IPS-20b (cell line): ENCODE data around the gene LRRC42.

Source experiments
- H3K27ac ChIP-seq: one replicate; pipeline ENCODE4 v1.5.1; 2013; ENCODE audit warnings: low read length
- H3K27me3 ChIP-seq: 2 replicates; pipeline ENCODE4 v1.6.1; 2013; ENCODE audit warnings: mild to moderate bottlenecking, low read length, inconsistent platforms; ENCODE audit not compliant: insufficient read depth
- H3K36me3 ChIP-seq: 2 replicates; pipeline ENCODE4 v1.6.1; 2013; ENCODE audit warnings: low read depth, mild to moderate bottlenecking, inconsistent platforms, low read length, moderate library complexity; ENCODE audit not compliant: insufficient read depth
- H3K4me1 ChIP-seq: 2 replicates; pipeline ENCODE4 v1.6.1; 2013; ENCODE audit warnings: mild to moderate bottlenecking, control low read depth, inconsistent platforms, low read length, moderate library complexity; ENCODE audit not compliant: insufficient read depth
- H3K4me3 ChIP-seq: 2 replicates; pipeline ENCODE4 v1.5.1; 2013; ENCODE audit warnings: mild to moderate bottlenecking, low read length, inconsistent platforms
- H3K9ac ChIP-seq: 2 replicates; pipeline ENCODE4 v1.6.1; 2013; ENCODE audit warnings: low read depth, mild to moderate bottlenecking, inconsistent platforms, low read length, moderate library complexity
- H3K9me3 ChIP-seq: 2 replicates; pipeline ENCODE4 v1.6.1; 2013; ENCODE audit warnings: mild to moderate bottlenecking, low read depth, low read length, inconsistent platforms; ENCODE audit not compliant: insufficient read depth

The LRRC42 gene

DNA sequence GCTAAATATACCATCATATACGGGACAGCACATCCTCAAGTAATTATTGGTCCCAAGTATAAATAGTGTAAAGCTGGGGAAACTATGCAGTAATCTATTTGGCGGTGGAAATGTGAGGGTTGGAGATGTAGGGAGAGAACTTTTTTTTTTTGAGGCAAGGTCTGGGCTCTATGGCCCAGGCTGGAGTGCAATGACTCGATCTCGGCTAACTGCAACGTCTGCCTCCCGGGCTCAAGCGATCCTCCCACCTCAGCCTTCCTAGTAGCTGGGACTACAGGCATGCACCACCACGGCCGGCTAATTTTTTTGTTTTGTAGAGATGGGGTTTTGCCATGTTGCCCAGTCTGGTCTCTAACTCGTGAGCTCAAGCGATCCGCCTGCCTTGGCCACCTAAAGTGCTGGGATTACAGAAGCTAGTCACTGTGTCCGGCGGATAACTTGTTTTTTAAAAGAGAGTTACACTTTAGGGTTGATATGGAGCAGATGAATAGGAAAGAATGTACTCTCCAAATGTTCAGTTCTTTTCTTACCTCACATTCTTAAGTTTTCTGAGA lies 2.6 kb upstream of the LRRC42 start:
- no peak overlapping the region for H3K9ac ChIP-seq
- H3K27ac ChIP-seq: no peak overlapping the region
- H3K4me1 ChIP-seq: peaks cover 7% of the 10 kb centered on the region; the same call in 1 of the 2 replicates

DNA sequence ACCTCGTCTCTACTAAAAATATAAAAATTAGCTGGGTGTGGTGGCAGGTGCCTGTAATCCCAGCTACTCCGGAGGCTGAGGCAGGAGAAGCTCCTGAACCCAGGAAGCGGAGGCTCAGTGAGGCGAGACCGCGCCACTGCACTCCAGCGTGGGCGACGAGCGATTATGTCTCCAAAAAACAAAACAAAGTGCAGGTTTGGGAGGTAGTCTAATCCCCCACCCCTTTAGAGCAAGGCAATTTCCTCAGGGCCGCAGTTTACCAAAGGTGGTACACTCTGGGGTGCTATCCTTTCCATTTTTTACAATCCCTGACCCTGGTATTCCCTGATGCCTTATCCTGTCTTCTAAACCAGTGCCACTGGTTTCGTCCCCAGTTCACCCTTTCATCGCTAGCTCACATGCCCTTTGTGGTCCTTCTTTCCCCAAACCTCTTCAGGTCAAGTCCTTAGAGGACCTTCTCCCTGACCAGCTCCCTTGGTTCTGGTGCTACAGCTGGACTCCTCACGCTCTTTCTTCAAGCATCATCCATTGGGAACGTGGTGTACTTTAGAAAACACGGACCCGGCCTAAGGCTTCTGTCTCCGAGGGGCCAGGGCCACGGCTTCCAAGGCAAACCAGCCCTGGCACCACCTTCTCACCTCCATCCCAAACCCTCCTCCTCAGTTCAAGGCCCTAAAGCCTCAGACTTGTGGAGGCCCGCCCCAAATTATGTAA lies 1.5 kb upstream of the LRRC42 start:
- Histone ChIP-seq H3K9me3 (no peaks in the 10 kb centered on the region), H3K4me1 (peaks cover 10% of the 10 kb centered on the region; the same call in 1 of the 2 replicates), H3K4me3 (peak overlapping the region; percentile 87), H3K27ac (no peak overlapping the region), H3K27me3 (no peaks in the 10 kb centered on the region), H3K36me3 (no peaks in the 10 kb centered on the region), H3K9ac (peak overlapping the region; percentile 70; the same call in 1 of the 2 replicates)

More for the DNA sequence above, 2.6 kb upstream of the LRRC42 start:
- Histone ChIP-seq H3K4me3 (no peak overlapping the region), H3K27me3 (no peaks in the 10 kb centered on the region), H3K36me3 (no peaks in the 10 kb centered on the region; the same call in 1 of the 2 replicates), H3K9me3 (no peaks in the 10 kb centered on the region)

DNA sequence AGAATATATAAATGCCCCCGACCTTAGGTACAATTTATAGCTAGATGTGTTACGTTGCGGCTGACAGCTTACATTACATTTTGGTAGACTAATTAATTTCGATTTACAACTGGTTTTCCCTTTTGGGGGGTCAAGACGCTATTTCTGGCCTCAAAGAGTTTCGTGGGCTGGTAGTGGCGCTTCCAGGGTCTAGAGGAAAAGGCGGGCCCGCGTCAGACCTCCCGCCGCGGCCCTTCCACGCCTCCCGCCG lies 1.0 kb upstream of the LRRC42 start:
- Histone ChIP-seq H3K4me3 (peak overlapping the region; percentile 87), H3K4me1 (peaks cover 13% of the 10 kb centered on the region; the same call in 1 of the 2 replicates), H3K27ac (no peak overlapping the region), H3K36me3 (no peaks in the 10 kb centered on the region), H3K9ac (peak overlapping the region; percentile 70; the same call in 1 of the 2 replicates), H3K9me3 (no peaks in the 10 kb centered on the region), H3K27me3 (no peaks in the 10 kb centered on the region)

DNA sequence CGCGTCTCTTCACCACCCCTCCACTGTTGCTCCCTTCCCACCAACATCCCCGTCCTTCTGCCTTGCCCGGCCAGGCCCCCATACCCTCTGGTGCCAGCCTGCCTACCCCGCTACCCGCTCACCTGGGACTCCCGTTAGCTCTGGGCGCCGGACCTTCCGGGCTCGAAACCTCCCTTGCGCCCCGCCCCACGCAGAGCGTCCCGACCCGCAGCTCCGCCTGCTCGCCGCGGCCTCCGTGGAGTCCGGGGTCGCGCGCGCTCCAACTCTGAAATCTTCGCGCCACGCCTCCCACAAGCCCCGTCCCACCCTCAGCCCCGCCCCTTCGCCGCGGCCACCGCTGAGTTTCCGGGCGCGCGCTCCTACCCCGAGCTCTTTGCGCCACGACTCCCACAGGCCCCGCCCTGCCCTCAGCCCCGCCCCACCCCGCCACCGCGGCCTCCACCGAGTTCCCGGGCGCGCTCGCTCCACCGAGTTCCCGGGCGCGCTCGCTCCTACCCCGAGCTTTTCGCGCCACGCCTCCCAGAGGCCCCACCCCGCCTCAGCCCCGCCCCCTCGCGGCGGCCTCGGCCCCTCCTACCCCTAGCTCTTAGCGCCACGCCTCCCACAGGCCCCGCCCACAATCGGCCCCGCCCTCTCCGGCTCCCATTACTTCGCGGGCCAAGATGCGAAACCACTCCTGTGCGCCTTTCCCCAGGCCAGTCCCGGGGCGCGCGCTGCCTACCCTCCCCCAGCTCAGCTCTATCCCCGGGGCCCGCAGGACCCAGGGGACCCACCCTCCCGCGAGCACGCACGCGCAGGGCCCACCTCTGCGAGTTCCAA lies 508 bp upstream of the LRRC42 start, which contains the start of gene IFT25:
IFT25 (minus strand) TSS at position 267 of the 819 bp plus-strand sequence. CDS start 5,617 bp downstream, outside the sequence.
- H3K9ac ChIP-seq: peak within 1 kb of the TSS; percentile 72; the same call in 1 of the 2 replicates
- peak within 1 kb of the TSS; percentile 27 for H3K27ac ChIP-seq
- H3K4me3 ChIP-seq: peak within 1 kb of the TSS; percentile 87
- H3K36me3 ChIP-seq: no peaks in the 10 kb centered on the region
- H3K9me3 ChIP-seq: no peaks in the 10 kb centered on the region
- H3K27me3 ChIP-seq: no peaks in the 10 kb centered on the region
- peaks cover 17% of the 10 kb centered on the region; the same call in 1 of the 2 replicates for H3K4me1 ChIP-seq

DNA sequence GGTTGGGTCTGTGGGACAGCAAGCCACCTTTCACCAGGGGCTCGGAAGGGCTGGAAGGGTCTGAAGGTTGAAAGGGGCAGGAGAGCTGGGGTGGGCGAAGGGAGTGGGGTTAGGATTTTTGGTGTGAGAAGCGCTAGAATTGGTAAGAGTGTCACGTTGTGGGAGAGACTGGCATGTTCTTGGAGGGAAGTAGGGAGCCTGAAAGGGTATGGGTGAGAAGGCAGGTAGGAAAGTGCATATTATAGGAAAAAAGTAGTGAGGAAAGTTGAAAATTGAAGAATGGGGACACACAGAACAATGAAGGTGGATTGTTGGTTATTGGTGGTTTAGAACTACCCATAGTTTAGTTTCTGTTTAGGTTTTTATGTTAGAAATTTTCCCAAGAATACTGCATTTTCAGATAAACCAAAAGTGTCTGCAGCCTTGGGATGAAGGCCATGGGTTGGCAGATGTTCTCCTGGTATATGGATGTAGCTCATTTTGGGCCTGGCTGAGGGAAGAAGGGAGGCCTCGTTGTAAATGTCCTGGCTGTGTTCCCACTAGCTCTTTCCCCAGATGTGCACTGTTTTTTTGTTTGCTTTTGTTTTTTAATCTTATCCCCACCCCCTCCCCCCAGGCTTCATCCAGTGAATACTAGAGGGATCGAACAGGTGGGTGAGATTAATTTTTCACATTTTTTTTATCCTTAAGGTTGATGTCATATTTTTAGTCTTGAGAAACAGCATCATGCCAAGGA lies 1.2 kb downstream of the LRRC42 start:
- Histone ChIP-seq H3K9me3 (no peaks in the 10 kb centered on the region), H3K27ac (no peak overlapping the region), H3K4me3 (peak overlapping the region; percentile 84), H3K36me3 (peaks cover 6% of the 10 kb centered on the region), H3K9ac (peak overlapping the region; percentile 72; the same call in 1 of the 2 replicates), H3K27me3 (no peaks in the 10 kb centered on the region), H3K4me1 (peaks cover 19% of the 10 kb centered on the region; the same call in 1 of the 2 replicates)

DNA sequence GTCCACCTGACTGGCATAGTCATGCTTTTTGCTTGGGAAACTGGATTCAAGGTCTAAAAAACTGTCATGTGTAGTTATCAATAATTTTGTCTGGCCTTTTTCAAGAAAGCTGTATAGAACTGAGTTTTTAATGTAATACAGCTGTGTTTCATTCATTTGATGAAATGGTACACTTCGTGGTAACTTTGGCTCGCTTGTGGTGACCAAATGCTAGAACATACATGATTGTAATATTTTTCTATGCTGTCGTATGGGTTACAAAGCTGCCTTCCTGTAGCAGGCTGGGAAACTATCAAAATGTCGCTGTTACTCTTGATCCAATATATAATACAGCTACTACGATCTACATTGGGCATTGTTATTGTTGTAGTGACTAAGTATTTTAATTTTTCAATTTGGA lies 2.1 kb downstream of the LRRC42 start:
- no peaks in the 10 kb centered on the region for H3K9me3 ChIP-seq
- H3K4me1 ChIP-seq: peaks cover 19% of the 10 kb centered on the region; the same call in 1 of the 2 replicates
- H3K4me3 ChIP-seq: no peak overlapping the region
- H3K27me3 ChIP-seq: no peaks in the 10 kb centered on the region
- no peak overlapping the region for H3K9ac ChIP-seq
- H3K36me3 ChIP-seq: peaks cover 15% of the 10 kb centered on the region
- no peak overlapping the region for H3K27ac ChIP-seq

DNA sequence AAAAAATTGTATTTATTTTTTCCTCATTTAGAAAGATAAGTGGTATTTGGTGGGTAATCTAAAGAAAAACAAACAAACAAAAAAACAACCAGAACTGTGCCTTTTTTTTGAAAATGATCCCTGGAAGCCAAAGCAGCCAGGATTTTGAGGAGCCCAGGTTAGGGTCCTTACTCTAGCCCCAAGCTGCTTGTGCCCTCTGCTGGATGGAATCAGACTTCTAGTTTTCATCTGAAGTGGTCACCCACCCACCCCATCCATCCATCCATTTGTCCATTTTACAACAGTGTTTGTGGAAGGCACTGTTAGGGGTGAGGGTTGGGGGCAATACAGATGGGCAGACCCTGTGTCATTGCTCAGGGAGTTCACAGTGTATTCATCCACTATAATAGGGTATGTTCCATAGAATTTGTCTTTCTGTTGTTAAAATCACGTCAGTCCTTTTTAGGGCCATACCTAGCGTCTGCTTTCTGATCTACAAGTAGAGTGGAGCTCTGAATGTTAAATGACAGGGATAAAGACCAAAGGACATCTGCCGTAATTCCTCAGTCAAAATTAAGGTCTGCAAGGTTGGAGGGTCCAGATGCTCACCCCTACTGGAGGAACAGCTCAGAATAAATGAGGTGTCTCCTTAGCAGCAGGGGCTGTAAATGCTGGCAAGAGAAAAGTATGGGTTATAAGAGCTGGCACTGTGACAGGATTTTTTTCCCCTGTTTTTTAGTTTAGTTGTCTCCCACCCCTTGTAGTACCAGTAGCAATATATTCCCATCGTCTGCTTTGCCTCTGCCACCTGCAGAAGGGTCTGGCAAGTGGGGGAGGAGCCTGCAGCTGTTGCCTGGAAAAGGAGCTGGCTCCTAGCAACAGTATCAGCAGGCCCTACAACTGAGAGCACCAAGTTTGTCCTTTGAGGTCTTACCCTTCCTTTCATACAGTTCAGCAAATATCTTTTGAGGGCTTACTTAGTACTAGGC lies 3.2 kb downstream of the LRRC42 start:
- H3K9ac ChIP-seq: no peak overlapping the region
- H3K4me1 ChIP-seq: peaks cover 19% of the 10 kb centered on the region; the same call in 1 of the 2 replicates
- peaks cover 20% of the 10 kb centered on the region for H3K36me3 ChIP-seq

DNA sequence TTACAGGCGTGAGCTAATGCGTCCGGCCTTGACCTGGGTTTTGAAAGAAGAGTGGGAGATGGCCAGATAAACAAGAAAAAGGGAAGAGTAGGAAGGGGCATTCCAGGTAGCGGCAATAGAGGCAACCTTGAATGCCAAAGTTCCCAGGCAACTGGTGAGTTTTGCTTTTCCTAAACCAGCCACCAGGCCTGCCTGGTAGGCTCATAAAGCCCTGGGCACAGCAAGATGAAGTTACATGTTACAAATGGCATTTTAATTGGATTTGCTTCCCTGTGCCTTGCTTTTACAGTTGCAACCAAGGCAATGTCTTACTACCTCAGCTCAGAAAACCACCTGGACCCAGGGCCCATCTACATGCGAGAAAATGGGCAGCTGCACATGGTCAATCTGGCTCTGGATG lies 5.5 kb downstream of the LRRC42 start:
- no peak overlapping the region for H3K27ac ChIP-seq
- no peaks in the 10 kb centered on the region for H3K9me3 ChIP-seq
- no peaks in the 10 kb centered on the region for H3K27me3 ChIP-seq
- H3K4me1 ChIP-seq: peaks cover 25% of the 10 kb centered on the region
- no peak overlapping the region for H3K9ac ChIP-seq
- peaks cover 34% of the 10 kb centered on the region for H3K36me3 ChIP-seq
- H3K4me3 ChIP-seq: no peak overlapping the region

More for the DNA sequence above, 3.2 kb downstream of the LRRC42 start:
- no peak overlapping the region for H3K27ac ChIP-seq
- H3K27me3 ChIP-seq: no peaks in the 10 kb centered on the region
- no peak overlapping the region for H3K4me3 ChIP-seq
- H3K9me3 ChIP-seq: no peaks in the 10 kb centered on the region

DNA sequence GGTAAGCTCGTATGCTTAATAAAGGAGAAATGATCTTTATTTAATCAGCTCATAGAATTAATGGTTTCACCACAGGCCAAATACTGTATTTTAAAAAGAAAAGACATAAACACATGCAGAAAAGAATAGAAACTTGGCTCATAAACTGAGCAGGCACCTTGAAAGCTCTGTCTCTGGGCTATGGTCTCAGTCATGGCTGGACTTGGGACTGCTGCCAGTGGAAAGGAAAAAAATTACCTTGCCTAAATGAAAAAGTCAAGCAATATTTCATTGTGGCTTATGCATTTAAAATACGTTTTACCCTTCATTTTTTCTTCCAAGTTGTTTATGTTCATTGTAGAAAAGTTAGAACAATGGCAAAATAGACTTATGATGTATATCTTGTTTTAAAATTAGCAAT lies 8.0 kb downstream of the LRRC42 start:
- Histone ChIP-seq H3K27me3 (no peaks in the 10 kb centered on the region), H3K36me3 (peaks cover 50% of the 10 kb centered on the region), H3K27ac (no peak overlapping the region), H3K9ac (no peak overlapping the region), H3K4me1 (peaks cover 28% of the 10 kb centered on the region), H3K9me3 (no peaks in the 10 kb centered on the region), H3K4me3 (no peak overlapping the region)

DNA sequence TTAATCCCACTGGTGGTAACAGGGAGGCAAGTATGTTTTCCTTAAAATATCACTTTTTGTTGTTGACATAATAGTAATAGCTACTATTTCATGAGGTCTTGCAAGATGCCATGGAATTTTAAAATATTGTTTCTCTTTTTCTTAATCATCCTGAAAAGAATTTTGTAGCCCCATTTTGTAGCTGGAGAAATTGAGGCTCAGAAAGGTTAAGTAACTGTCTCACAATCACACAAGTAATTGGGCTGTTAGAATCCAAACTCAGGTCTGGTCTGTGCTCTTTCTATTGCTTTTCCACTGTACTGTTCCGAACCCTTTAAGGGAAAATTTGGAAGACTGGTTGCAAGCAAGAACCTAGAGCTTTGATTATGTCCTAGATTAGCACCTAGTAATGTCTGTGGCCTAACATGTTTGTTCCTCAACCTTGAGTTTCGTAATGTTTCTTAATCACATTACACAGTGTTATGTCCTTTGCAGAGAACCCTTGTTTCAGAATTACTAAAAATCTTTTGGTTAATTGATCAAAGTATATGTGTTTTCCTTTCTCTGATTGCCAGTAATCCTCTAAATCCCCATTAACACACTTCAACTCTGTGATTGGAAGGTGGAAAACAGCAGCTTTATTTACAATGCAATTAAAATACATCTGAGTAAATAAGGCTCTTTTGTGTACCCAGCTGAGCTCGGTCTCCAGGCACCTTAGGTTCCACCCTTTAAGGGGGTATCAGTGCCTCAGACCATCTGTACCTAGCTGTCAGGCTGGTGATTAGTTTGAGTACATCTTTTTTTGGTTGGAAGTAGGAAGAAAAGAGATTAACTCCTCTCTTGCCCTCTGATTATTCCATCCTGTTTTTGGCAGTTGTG lies 10.4 kb downstream of the LRRC42 start:
- Histone ChIP-seq H3K4me1 (peaks cover 19% of the 10 kb centered on the region; the same call in 1 of the 2 replicates), H3K4me3 (no peak overlapping the region), H3K27me3 (no peaks in the 10 kb centered on the region), H3K9ac (0 out of 2 replicates have a peak overlapping the region, but pooled peaks have one; percentile 11), H3K9me3 (no peaks in the 10 kb centered on the region), H3K36me3 (peaks cover 72% of the 10 kb centered on the region), H3K27ac (no peak overlapping the region)
